GM23338 (cell line): ENCODE measurements around the gene AUH. TPM values are rescaled to one million over a fixed set of nuclear protein-coding genes. Genes with fewer than 3 reads are reported as not detected.

Source experiments
- ATAC-seq: fragments of 200-7000 bp; cut with Tn5 transposase; 3 replicates; pipeline ENCODE4 v1.9.1; 2020
- DNase-seq: peaks from one replicate; pipeline ENCODE4 v3.0.0-alpha.2; 2015; ENCODE audit warnings: low spot score
- H2AFZ ChIP-seq: fragments of 200-600 bp; sonication (generic); 2 replicates; pipeline ENCODE4 v1.8.0; 2016; ENCODE audit warnings: antibody characterized with exemption, mild to moderate bottlenecking, moderate library complexity
- H3F3A ChIP-seq: fragments of 200-600 bp; sonication (generic); replicated peaks from 2 replicates; pipeline ENCODE4 v1.8.0; 2017; ENCODE audit warnings: antibody characterized with exemption, mixed run types, low read depth
- H3K27ac ChIP-seq: fragments of 200-600 bp; sonication (generic); 2 replicates; pipeline ENCODE4 v1.6.1; 2016; ENCODE audit warnings: low read depth
- H3K27me3 ChIP-seq: fragments of 200-600 bp; sonication (generic); 2 replicates; pipeline ENCODE4 v1.8.0; 2016; ENCODE audit warnings: mild to moderate bottlenecking, mixed run types, moderate library complexity; ENCODE audit not compliant: insufficient read depth
- H3K36me3 ChIP-seq: fragments of 200-600 bp; sonication (generic); 2 replicates; pipeline ENCODE4 v1.8.0; 2016; ENCODE audit warnings: mild to moderate bottlenecking; ENCODE audit not compliant: insufficient read depth
- H3K4me1 ChIP-seq: fragments of 200-600 bp; sonication (generic); 2 replicates; pipeline ENCODE4 v1.8.0; 2016; ENCODE audit warnings: mild to moderate bottlenecking, moderate library complexity; ENCODE audit not compliant: insufficient read depth
- H3K4me2 ChIP-seq: fragments of 200-600 bp; sonication (generic); 2 replicates; pipeline ENCODE4 v1.7.1; 2017; ENCODE audit warnings: mixed run types
- H3K4me3 ChIP-seq: fragments of 200-600 bp; sonication (generic); 2 replicates; pipeline ENCODE4 v1.6.1; 2016; ENCODE audit warnings: mixed run types
- H3K79me2 ChIP-seq: fragments of 200-600 bp; sonication (generic); replicated peaks from 2 replicates; pipeline ENCODE4 v1.8.0; 2017; ENCODE audit warnings: mild to moderate bottlenecking; ENCODE audit not compliant: insufficient read depth
- H3K9me2 ChIP-seq: fragments of 200-600 bp; sonication (generic); 2 replicates; pipeline ENCODE4 v1.8.0; 2017; ENCODE audit not compliant: insufficient read depth
- H4K20me1 ChIP-seq: fragments of 200-600 bp; sonication (generic); replicated peaks from 2 replicates; pipeline ENCODE4 v1.8.0; 2017; ENCODE audit warnings: mild to moderate bottlenecking; ENCODE audit not compliant: insufficient read depth
- H3K27ac Mint-ChIP-seq: 2 replicates; pipeline ENCODE4 v1.8.0; 2020; ENCODE audit warnings: inconsistent platforms, mild to moderate bottlenecking, moderate library complexity, mixed read lengths
- H3K27me3 Mint-ChIP-seq: 3 replicates; pipeline ENCODE4 v1.8.0; 2022; ENCODE audit warnings: low read depth, mild to moderate bottlenecking, moderate library complexity, mixed read lengths, inconsistent platforms; ENCODE audit not compliant: insufficient read depth, poor library complexity
- H3K36me3 Mint-ChIP-seq: 3 replicates; pipeline ENCODE4 v1.8.0; 2021; ENCODE audit warnings: low read depth, mild to moderate bottlenecking, inconsistent platforms, moderate library complexity, mixed read lengths
- H3K4me1 Mint-ChIP-seq: 3 replicates; pipeline ENCODE4 v1.8.0; 2020; ENCODE audit warnings: mild to moderate bottlenecking, inconsistent platforms, mixed read lengths
- H3K4me3 Mint-ChIP-seq: 3 replicates; pipeline ENCODE4 v1.8.0; 2021; ENCODE audit warnings: moderate library complexity, mild to moderate bottlenecking, inconsistent platforms, mixed read lengths
- H3K9me3 Mint-ChIP-seq: 3 replicates; pipeline ENCODE4 v1.8.0; 2020; ENCODE audit warnings: moderate library complexity, mild to moderate bottlenecking, inconsistent platforms, mixed read lengths
- CREB1 ChIP-seq: fragments of 250-450 bp; sonication (Bioruptor Pico); IDR thresholded peaks from 2 replicates; pipeline ENCODE4 v1.5.0; 2020; ENCODE audit warnings: low read depth, mild to moderate bottlenecking, moderate library complexity
- EZH2 ChIP-seq: fragments of 200-600 bp; sonication (generic); IDR thresholded peaks from one replicate; pipeline ENCODE4 v1.8.0; 2017; ENCODE audit warnings: antibody characterized with exemption, mild to moderate bottlenecking, low read depth; ENCODE audit not compliant: unreplicated experiment
- EZH2phosphoT487 ChIP-seq: fragments of 200-600 bp; sonication (generic); IDR thresholded peaks from one replicate; pipeline ENCODE4 v1.8.1; 2018; ENCODE audit warnings: antibody characterized with exemption; ENCODE audit not compliant: unreplicated experiment
- JUNB ChIP-seq: IDR thresholded peaks from one replicate; pipeline ENCODE4 v1.6.1; 2016; ENCODE audit warnings: antibody characterized with exemption; ENCODE audit not compliant: unreplicated experiment
- NANOG ChIP-seq: IDR thresholded peaks from 2 replicates; pipeline ENCODE4 v1.6.1; 2016; ENCODE audit warnings: antibody characterized with exemption, borderline replicate concordance
- POLR2AphosphoS5 ChIP-seq: IDR thresholded peaks from 2 replicates; pipeline ENCODE4 v1.6.1; 2016; ENCODE audit warnings: antibody characterized with exemption, low read depth
- polyA plus RNA-seq: library from polyadenylated mRNA; unstranded; fragments of >200 nt; fragmentation: Nextera tagmentation; extraction: Ambion mirVana; gene quantifications from 2 replicates; pipeline ENCODE4 v1.2.1, GENCODE V29; 2016
- total RNA-seq: library from RNA; depleted of rRNA; stranded (reverse); fragments of >200 nt; shearing (Covaris generic); gene quantifications from 2 replicates; pipeline ENCODE4 v1.2.3, GENCODE V29; 2014
- TF ChIP-seq, protein P1 (sequence below): fragments of 250-450 bp; sonication (Bioruptor Pico); IDR thresholded peaks from 2 replicates; pipeline ENCODE4 v1.5.0; 2020; ENCODE audit warnings: mild to moderate bottlenecking, moderate library complexity

AUH gene
- total and polyA plus RNA-seq, 2 experiments from 2014 or later = 28.8 to 34.2 TPM

DNA sequence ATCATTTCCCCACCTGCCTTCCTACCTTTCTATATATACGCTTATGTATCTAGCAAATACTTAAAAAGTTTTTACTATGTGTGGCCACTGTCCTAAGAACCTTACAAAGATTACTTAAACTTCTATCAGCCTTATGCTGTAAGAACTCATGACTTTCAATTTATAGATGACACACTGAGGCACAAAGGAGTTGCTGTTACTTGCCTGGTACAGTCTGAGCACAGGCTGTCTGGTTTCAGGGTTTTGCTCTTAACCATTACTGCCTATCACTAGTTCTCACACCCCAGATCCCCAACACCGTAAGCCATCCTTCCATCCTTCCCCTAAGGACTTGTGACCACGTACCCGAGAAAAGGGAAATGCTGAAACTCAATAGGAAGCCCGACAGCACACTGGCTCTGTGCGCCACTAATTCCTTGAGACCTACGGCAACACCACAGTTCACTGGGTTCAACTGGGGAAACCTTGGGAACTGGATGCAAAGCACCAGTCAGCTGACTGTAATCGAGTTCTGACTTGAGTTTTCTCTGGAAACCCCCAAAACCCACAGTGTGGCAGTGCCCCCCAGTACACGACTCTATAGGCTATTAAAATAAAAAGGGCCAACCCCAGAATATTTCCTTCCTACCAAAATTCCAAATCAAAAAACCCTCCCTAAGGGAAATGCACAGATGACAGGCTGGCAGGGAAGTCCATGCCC is 56.0 kb downstream of the AUH start:
- Mint-ChIP-seq H3K4me3 (no peak overlapping the region), H3K36me3 (peaks cover 11% of the 10 kb centered on the region; the same call in 1 of the 3 replicates), H3K27me3 (peaks cover 2% of the 10 kb centered on the region), H3K27ac (no peak overlapping the region), H3K9me3 (no peaks in the 10 kb centered on the region), H3K4me1 (peaks cover 5% of the 10 kb centered on the region)
- no peaks in the 10 kb centered on the region for H3K27me3 ChIP-seq
- no peaks in the 10 kb centered on the region for H3K4me1 ChIP-seq
- peaks cover 44% of the 10 kb centered on the region for H3K79me2 ChIP-seq
- no peaks in the 10 kb centered on the region for H3K36me3 ChIP-seq
- H2AFZ ChIP-seq = no peak overlapping the region
- TF ChIP-seq JUNB = no peak
- no peak for TF ChIP-seq NANOG
- TF ChIP-seq EZH2 = no peak
- no peak for TF ChIP-seq POLR2AphosphoS5
- TF ChIP-seq EZH2phosphoT487 = no peak
- TF ChIP-seq CREB1 (CRISPR knock-in tag) = no peak
- TF ChIP-seq, protein P1, sequence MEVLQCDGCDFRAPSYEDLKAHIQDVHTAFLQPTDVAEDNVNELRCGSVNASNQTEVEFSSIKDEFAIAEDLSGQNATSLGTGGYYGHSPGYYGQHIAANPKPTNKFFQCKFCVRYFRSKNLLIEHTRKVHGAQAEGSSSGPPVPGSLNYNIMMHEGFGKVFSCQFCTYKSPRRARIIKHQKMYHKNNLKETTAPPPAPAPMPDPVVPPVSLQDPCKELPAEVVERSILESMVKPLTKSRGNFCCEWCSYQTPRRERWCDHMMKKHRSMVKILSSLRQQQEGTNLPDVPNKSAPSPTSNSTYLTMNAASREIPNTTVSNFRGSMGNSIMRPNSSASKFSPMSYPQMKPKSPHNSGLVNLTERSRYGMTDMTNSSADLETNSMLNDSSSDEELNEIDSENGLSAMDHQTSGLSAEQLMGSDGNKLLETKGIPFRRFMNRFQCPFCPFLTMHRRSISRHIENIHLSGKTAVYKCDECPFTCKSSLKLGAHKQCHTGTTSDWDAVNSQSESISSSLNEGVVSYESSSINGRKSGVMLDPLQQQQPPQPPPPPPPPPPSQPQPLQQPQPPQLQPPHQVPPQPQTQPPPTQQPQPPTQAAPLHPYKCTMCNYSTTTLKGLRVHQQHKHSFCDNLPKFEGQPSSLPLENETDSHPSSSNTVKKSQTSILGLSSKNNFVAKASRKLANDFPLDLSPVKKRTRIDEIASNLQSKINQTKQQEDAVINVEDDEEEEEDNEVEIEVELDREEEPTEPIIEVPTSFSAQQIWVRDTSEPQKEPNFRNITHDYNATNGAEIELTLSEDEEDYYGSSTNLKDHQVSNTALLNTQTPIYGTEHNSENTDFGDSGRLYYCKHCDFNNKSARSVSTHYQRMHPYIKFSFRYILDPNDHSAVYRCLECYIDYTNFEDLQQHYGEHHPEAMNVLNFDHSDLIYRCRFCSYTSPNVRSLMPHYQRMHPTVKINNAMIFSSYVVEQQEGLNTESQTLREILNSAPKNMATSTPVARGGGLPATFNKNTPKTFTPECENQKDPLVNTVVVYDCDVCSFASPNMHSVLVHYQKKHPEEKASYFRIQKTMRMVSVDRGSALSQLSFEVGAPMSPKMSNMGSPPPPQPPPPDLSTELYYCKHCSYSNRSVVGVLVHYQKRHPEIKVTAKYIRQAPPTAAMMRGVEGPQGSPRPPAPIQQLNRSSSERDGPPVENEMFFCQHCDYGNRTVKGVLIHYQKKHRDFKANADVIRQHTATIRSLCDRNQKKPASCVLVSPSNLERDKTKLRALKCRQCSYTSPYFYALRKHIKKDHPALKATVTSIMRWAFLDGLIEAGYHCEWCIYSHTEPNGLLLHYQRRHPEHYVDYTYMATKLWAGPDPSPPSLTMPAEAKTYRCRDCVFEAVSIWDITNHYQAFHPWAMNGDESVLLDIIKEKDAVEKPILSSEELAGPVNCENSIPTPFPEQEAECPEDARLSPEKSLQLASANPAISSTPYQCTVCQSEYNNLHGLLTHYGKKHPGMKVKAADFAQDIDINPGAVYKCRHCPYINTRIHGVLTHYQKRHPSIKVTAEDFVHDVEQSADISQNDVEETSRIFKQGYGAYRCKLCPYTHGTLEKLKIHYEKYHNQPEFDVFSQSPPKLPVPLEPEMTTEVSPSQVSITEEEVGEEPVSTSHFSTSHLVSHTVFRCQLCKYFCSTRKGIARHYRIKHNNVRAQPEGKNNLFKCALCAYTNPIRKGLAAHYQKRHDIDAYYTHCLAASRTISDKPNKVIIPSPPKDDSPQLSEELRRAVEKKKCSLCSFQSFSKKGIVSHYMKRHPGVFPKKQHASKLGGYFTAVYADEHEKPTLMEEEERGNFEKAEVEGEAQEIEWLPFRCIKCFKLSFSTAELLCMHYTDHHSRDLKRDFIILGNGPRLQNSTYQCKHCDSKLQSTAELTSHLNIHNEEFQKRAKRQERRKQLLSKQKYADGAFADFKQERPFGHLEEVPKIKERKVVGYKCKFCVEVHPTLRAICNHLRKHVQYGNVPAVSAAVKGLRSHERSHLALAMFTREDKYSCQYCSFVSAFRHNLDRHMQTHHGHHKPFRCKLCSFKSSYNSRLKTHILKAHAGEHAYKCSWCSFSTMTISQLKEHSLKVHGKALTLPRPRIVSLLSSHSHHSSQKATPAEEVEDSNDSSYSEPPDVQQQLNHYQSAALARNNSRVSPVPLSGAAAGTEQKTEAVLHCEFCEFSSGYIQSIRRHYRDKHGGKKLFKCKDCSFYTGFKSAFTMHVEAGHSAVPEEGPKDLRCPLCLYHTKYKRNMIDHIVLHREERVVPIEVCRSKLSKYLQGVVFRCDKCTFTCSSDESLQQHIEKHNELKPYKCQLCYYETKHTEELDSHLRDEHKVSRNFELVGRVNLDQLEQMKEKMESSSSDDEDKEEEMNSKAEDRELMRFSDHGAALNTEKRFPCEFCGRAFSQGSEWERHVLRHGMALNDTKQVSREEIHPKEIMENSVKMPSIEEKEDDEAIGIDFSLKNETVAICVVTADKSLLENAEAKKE = no peak
- no peaks in the 10 kb centered on the region for H3K9me2 ChIP-seq
- H3K27ac ChIP-seq = no peak overlapping the region
- DNase-seq = no peak
- no peaks in the 10 kb centered on the region for H3F3A ChIP-seq
- ATAC-seq = no peak
- peaks cover 9% of the 10 kb centered on the region; the same call in 1 of the 2 replicates for H4K20me1 ChIP-seq
- no peak overlapping the region for H3K4me2 ChIP-seq
- H3K4me3 ChIP-seq = no peak overlapping the region
